ENCODE results near the gene NMU. TPM values are rescaled to one million over a fixed set of nuclear protein-coding genes. Genes with fewer than 3 reads are reported as not detected.
"Not testable (repeated sequence)": the region's sequence is repeated elsewhere in the genome, so short reads cannot be mapped to it uniquely, and the experiment has no call there.

The NMU gene
- total RNA-seq, 1 experiment from 2014 or later, result 38.9 TPM

GRCh38 chr4:55560096-55560495, 76.0 kb downstream of the NMU start:
- DNase-seq (ENCODE audit: low spot score), result no peak

DNA sequence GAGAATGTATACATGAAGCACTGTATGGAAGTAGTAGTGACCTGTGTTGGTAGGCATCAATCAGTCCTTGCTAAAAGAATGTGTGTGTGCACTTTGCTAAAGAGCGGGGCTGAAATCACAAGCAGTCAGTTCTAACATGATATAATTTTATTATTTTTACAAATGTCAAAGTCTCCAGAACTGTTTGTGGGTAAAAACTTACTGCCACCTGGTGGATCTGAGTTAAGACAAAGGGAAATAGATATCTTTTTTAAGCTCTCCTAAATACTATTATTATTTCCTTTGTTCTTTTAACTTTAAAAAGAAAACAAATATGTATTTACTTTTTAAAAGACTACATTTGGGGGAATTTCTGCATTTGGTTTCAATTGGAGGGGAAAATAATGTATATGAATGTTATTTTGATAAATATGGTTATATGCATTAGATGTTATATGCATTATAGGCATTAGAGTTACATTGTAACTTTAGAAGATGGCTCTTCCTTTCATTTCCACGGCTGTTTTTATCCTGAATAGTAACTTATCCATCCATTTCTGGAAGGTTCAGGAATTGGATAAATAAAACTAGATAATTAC, 81.6 kb downstream of the NMU start:
- DNase-seq (ENCODE audit: low spot score), result peak; percentile 19

GRCh38 chr4:55553441-55554201, 82.5 kb downstream of the NMU start:
- DNase-seq (ENCODE audit: low spot score), result peak; percentile 82

- not testable (repeated sequence) for DNase-seq (ENCODE audit: low spot score)
Observed at GRCh38 chr4:55551964-55552363, 84.1 kb downstream of the NMU start.

DNA sequence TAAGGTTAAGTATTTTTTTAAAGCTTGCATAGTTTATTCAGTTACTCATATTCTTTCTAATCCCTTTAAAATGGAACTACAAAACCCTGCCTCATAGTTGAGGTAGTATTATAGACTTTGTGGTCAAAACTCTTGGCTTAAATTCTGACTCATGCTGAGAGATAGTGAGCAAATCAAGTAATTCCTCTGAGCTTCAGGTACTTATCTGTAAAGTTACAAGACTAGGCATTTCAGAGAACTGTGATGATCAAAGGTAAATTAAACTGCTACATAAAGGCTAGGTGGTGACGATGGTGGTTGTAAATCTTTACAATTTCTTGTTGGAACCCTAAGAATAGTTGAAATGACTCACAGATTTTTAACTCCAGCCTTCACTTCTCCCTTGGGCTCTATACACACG, 86.2 kb downstream of the NMU start:
- DNase-seq (ENCODE audit: low spot score), result peak; percentile 93

DNA sequence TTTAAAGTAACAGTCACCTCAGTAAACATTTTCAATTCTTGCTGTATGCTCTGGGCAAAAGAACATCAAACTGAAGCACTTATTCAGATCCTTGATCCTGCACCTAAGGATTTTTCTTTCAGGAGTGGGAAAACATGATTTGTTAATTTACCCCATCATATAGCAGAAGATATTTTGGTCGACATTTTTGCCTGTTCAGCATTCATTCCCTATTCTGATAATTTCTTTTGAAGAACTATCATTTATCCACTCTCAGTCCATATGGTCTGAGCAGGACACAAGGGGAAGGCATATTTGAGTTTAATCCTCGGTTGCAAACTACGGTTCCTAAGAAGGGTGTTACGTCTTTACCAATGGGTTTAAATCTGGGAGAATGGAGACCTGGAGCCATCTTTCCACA, 88.2 kb downstream of the NMU start:
- no peak for DNase-seq (ENCODE audit: low spot score)

DNA sequence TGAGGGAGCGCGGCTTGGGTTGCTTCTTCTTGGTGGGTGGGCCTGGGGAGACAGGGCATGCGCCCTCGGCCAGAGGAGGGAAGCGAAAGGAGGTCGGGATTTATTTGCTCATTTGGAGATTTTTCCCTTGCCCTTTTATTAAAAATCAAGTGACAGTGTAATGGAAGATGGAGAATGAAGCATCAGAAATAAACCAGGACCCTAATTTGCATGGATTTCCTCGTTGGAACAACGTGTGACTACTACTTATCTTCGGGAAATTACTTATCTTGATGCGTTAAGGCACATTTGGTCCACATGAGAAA, 88.7 kb downstream of the NMU start:
- no peak for DNase-seq (ENCODE audit: low spot score)

DNA sequence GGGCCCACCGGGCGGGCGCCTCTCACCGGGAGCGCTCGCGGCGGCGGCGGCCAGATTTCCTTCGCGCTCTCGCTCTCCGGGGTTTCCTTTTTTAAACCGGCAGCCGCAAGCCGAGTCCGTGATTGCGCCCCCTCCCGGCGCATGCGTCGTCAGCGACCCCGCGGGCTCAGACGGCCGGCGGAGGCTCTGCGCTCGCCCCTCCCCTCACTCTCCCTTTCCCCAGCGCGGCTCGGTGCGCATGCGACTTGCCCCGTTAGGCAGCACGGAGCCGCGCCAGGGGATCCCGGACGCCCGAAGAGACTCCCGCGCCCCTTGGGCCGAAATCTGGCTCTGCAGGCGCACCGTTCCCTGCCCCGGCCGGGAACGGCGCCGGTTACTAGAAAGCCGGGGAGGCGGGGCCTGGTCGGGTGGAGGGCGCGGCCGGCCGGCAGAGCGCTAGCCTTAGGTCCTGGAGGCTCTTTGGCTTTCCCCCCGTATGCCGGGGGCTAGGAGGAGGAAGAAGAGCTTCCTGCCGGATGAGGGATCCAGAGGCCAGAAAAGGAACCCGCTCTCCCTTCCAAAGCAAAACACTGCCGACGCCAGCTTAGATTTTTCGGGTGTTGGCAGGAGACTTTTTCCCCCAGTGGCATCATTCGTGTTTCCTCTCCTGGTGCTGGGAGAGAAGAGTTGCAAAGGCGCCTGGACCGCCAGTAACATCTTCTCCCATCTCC, 89.2 kb downstream of the NMU start, which contains the start of gene CLOCK:
Gene CLOCK, minus strand, starts transcription at position 154 of the 710 bp plus-strand sequence. CDS start 64,124 bp downstream, outside the sequence.
- peak; percentile 64 for DNase-seq (ENCODE audit: low spot score)

- DNase-seq (ENCODE audit: low spot score), result no peak
Observed at GRCh38 chr4:55546506-55546755, 89.7 kb downstream of the NMU start.

- peak; percentile 41 for DNase-seq (ENCODE audit: low spot score)
Observed at GRCh38 chr4:55545641-55546505, 90.2 kb downstream of the NMU start.

Other genes with a start within 250 kb of the NMU start
- gene TMEM165, start 240.3 kb downstream of the NMU start, total RNA-seq (2014; rRNA removed; shearing (Covaris generic)), result 109 and 112 TPM in 2 replicates
- gene CLOCK, start 89.4 kb downstream of the NMU start, total RNA-seq (2014; rRNA removed; shearing (Covaris generic)), result 33.8 and 35.1 TPM in 2 replicates
- gene PDCL2, start 44.1 kb downstream of the NMU start, total RNA-seq (2014; rRNA removed; shearing (Covaris generic)), result 2.9 TPM in 1 of 2 replicates, not detected in the other
- not detected in 2 replicates for gene EXOC1L, start 183.5 kb upstream of the NMU start, total RNA-seq (2014; rRNA removed; shearing (Covaris generic))
- 40.5 and 55.6 TPM in 2 replicates for gene EXOC1, start 217.3 kb upstream of the NMU start, total RNA-seq (2014; rRNA removed; shearing (Covaris generic))